Stimulated activated CD8-positive, alpha-beta memory T cell treated with anti-CD3 and anti-CD28 coated beads, Interleukin-15, amount 100 ng/mL, for 4 hours (primary cell): ENCODE results near the gene C6orf141.

Experiments used
- DNase-seq, 2 donors: peaks; one replicate each; pipeline ENCODE4 v3.0.0-alpha.2; 2020; ENCODE audit warnings: low read depth in 2 of 2

Gene C6orf141

DNA sequence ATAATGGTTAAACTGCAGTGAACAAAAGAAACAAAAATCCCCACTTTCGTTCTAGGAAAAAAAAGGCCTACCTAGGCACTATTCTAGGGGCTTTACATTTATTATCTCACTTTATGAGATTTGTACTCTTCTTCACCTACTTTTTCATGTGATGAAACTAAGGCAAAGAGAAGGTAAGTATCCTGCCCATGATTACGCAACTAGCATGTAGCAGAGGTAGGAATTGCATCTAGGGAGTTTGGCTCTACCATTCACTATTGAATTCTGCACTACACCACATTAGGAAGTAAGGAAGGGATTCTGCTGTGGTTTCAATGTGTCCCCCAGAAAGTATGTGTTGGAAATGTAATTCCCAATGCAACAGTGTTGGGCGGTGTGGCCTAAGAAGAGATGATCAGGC is 11.4 kb upstream of the C6orf141 start:
- no peak for DNase-seq

DNA sequence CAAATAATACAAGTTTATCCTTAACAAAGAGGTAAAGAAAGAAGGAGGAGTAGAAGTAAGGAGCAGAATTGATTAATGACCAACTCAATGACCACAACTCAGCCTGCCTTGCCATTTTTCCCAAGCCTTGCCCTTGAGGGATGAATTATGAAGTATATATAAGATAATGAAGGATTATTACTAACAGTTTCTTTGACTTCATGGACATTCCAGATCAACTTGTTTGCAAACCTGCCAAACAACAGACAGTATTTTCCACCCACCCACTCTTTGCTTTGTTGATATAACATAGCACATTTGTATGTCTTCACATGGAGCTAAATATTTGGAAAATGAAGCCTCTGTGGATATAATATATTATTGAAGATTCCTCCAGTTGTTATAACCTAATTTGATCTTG is 9.9 kb upstream of the C6orf141 start:
- no peak for DNase-seq

DNA sequence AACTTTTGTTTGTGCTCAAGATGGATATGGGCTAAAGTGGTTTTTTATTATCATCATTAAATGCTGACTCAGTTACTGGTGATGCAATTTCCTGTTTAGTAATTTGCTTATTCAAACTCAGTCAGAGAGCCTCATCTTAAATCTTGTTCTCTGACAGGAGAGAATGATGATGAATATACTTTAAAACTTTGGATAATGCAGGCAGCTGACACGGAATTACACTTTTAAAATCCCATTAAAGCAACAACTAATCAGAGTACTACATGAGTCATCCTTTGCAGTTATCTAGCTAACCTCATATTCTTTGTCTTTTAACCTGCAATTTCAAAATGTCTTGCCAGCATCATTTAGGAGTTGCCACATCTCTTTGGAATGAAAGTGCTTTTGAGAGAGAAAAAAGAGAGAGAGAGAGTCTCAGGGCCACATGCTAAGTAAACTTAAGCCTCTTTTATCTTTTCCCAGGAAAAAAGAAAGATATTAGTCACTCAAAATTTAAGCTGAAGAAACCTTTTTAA is 9.2 kb upstream of the C6orf141 start:
- no peak for DNase-seq

DNA sequence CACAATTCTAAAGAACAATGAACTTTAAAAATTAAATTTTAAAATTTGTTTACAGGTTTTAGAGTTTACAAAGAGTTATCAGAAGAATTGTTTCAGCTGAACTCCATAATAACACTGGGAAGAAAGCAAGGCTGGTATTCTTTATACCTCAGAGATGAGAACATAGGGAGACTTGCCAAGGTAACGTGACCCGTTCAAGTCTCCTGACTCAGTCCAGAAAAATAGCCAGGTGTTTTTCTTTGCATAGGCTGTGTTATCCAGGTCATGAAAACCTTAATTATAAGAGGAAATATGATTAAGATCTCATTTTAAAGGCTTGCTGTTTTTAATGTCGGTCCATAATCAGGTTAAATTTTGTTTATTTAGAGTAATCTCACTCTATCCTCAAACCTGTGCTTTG is 8.5 kb upstream of the C6orf141 start:
- no peak for DNase-seq

DNA sequence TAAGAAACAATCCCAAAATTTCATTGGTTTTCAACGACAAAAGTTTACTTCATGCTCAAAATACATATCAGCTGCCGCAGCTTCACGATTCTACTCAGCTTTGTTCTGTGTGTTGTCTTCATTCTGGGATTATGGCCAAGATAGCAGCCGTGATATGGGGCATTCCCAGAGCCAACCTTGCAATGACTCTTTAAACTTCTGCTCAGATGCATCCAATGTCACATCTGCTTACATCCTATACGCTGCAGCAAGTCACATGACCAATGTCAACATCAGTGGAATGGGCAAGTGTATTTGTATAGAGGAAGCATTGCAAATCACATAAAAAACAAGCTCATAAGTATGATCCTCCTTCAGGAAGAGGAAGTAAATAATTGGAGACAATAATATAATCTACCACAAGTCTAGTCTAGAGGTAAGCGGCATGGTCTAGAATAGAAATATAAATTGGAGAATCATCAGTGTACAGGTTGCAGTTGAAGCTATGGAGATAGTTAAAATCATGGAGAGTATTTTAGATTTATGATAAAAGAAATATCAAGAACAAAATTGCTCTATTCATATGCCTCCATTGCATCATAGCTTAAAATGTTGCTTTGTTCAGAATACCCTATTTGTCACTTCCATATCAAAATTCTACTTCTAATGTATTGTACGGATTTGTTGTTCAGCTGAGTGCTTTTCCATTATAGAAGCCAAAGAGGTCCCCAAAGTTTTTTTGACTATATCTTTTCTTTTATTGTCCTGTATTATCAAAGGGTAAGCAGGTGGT is 7.2 kb upstream of the C6orf141 start:
- no peak for DNase-seq

DNA sequence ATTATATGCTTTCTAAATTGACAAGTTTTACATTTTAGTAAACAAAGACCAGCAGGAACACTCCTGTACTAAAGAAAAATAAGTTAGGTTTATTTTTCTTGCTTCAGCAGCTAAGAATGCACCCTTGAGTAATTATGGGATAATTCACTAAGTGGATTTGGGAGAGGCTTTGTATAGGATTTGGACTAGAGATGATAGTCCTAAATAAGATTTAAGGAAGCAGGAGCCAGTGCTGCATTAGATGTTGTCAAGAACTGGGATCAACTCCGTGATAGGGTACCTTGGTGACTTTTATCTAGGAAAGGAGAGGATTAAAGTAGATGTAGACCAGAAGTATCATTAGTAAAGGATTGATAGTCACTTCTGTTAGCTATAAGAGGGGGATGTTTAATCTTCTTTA is 4.1 kb upstream of the C6orf141 start:
- no peak for DNase-seq

DNA sequence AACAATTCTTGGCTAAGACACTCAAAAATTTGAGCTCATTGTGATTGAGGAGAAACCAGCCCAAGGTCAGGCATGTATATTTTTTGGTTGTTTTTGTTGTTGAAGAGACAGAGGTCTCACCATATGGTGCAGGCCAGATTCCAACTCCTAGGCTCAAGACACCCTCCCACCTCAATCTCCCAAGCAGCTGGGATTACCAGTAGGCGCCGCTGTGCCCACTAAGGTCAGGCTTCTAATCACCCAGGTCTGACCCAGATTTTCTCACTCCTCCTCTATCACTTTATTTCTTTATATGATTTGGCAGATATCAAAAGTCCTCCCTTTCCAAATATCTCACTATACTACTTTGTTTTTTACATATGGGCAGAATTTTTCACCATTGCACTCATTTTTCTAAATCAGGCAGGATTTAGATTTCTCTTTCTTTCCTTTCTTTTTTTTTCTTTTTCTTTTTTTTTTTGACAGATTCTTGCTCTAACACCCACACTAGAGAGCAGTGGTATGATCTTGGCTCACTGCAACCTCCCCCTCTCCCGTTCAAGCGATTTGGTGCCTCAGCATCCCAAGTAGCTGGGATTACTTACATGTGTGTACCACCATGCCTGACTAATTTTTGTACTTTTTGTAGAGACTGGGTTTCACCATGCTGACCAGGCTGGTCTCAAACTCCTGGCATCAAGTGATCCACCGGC is 1.7 kb upstream of the C6orf141 start:
- no peak for DNase-seq

DNA sequence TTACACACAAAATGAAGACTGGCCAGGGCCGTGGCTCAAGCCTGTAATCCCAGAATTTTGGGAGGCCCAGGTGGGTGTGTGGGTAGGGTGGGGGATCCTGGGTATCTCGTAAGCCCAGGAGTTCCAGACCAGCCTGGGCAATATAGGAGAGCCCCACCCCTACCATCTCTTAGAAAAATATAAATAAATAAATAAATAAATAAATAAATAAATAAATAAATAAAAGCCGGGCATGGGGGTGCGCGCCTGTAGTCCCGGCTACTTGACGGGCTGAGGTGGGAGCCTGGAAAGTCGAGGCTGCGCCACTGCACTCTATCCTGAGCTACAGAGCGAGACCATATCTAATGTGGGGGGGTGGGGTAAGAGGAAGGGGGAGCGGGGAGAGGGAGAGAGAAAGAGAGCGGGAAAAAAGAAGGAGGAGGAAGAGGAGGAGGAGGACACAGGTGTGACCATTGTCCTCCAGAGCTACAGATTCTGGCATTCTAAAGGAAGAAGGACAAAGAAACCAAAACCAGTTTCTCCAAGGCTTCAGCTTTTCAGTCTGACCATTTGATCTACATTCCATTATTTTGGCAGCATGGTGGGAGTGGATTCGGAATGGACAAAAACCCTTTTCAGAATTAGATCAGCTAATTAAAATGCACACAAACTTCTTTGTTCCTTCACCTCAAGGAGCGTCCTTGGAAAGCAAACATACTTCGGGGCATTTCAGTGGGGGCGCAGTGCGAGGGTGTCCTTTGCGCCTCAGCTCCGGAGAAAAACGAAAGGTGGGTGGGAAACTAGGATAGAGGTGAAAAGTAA is 577 bp upstream of the C6orf141 start:
- DNase-seq, result no peak

DNA sequence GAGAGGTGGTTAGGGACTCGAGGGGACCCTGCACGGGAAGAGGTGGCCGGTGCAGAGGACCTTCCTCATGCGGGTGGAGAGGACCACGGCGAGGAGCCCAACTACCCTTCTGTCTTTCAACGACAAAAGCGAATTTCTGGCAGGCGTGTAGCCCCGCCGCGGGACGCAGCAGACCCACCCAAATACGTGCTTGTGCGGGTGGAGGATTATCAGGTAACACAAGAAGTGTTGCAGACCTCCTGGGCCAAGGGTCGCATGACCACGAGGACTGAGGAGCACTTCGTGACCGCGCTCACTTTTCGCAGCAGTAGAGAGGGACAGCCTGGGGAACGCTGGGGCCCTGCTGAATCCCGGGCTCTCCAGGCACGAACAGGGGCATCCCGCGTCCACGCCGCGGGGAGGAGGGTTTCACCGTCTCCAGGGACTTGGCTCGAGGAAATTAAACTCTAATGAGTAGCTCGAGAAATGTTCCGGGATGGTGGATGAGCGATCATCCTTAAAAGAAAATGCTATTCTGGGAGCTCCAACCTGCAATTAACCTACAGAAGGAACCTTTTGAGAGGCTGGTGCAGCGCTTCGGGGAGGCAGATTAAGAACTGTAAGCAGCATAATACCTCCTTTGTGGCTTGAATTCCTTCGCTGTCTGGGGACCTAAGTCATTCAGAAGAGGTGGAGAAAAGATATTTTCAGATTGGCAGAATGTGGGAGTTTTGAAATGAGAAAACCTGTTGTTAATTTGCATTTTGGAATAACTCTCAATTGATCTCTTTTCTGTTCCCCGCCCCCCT is 804 bp downstream of the C6orf141 start:
- DNase-seq, result no peak

DNA sequence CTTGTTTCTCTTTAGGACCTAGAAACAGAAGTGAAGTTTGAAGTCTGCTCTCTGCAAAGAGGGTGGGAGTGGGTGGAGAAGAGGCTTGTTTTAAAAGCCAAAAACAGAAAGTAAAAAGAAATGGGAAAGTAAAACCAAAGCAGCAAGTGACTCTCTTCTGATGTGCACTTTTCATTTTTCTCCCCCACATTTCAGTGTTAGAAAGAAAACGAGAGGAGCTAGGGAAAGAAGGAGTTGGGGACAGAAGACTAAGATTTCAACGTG is 1.3 kb downstream of the C6orf141 start:
- no peak for DNase-seq

DNA sequence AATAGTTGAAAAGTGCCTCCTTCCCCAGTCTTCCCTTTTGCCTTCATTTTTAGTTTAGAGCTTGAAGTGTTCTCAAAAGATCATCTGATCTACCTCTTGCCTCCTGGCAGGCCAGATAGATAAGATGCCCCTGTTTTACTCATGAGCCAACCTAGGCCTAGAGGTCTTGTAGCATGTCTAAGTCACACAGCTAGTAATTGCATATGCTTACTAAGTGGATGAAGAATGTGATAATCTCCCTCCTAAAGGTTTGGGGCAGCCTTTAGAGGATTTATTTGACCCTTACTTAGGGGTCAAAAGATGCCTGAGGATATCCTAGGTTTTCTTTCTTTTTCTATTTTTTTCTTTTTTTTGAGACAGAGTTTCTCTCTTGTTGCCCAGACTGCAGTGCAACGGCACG is 2.1 kb downstream of the C6orf141 start:
- no peak for DNase-seq

DNA sequence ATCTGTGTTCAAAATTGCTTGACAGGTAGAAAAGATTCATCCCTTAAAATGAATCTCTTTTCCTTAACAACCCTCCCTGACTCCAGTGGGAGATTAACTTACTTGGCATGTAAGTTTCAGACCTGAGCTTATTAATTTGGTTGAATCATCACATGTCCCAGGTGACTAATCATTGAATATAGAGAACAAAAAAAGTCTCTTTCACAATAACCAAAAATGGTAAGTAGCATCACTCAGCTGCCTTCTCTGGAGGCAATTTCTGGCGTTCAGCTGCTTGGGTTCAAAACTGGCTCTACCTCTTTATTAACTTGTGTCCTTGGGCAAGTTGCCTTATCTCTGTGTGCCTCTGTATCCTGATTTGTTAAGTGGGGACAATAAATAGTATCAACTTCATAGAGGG is 2.9 kb downstream of the C6orf141 start:
- DNase-seq, result no peak

DNA sequence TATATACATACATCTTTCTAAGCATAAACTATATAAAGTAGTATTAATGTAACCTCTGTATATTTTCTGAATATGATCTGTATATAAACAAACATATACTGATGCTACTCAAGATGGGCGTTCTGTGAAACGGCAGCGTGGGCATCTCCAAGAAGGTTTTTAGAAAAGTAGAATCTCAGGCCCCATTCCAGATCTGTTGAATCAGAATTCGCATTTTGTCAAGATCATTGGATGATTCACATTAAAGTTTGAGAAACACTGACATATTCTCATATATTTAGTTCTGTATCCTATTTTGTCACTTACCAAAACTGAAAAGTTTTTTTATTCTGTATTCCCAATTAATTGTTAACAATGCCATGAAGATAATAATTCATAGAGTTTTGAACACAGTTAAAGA is 5.5 kb downstream of the C6orf141 start:
- DNase-seq, result no peak

DNA sequence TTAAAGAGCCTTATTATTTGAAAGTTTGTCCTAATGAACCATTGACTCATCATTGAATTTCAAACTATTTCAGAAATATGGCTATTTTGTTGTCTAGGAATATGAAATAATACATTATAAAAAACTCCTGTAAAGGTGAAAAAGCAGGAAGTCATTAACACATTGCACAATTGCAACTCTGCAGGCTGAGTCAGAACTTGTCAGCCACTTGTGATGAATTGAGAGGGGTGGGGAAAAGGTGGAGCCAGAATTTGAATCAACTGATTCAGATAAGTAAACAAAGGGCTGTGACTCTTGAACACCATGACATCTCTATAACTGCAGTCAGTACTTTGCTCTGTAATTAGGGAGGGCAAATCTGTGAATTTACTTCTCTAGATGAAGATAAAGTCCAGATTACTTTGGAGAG is 6.0 kb downstream of the C6orf141 start:
- no peak for DNase-seq

DNA sequence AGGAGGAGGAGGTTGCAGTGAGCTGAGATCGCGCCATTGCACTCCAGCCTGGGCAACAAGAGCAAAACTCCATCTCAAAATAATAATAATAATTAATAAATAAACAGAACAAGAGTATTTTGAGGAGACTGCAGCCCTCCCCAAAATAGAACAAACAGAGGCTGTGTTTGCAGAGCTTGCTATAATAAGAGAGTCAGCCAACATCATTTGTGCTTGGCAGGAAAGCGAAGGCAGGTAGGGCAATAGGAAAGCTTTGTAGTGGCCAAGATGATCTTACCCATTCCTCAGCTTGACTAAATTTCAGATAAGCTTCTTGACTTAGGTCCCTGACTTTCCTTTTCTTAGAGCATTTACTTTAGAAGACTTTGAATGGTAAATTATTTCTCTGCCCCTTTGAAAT is 6.7 kb downstream of the C6orf141 start:
- no peak for DNase-seq

DNA sequence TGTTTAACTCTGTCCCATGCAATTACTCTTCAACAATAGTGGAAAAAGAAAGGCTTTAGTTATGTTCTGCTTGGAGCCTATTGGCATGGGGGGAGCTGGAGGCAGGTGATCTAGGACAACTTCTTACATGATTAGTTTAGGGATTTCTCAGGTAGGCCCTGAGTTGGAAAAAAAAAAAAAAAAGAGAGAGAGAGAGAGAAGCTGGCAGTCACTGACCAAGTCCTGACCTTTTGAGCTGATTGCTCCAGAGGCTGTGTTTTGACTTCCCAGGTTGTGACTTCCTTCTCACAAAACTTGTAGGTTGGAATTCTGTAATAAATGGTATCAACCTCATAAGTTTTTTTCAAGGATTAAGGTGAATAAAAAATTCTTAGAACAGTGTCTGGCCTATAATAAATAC is 7.8 kb downstream of the C6orf141 start:
- DNase-seq, result no peak

DNA sequence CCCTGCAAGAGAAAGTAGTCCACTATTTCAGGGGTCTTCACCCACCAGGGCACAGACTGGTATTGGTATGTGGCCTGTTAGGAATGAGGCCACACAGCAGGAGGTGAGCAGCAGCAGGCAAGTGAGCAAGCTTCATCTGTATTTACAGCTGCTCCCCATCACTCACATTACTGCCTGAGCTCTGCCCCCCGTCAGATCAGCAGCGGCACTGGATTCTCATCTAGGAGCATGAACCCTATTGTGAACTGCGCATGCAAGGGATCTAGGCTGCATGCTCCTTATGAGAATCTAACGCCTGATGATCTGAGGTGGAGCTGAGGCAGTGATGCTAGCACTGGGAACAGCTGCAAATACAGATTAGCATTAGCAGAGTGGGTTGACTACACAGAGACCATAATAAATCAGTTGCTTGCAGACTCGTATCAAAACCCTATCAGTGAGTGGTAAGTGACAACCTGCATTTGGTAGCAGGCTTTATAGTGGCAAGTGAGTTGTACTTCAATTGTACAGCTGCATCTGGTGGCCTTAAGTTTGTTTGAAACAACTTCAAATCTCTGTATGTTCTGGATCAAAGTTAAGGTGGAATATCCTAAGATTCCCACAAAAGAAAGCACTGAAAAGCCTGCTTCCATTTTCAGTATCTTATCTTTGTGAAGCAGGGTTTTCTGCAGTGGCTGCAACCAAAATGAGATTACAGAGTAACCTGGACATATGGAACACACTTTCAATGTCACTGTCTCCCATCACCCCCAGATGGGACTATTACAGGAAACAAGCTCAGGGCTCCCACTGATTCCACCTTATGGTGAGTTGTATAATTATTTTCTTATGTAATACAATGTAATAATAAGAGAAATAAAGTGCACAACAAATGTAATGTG is 12.8 kb downstream of the C6orf141 start:
- no peak for DNase-seq

DNA sequence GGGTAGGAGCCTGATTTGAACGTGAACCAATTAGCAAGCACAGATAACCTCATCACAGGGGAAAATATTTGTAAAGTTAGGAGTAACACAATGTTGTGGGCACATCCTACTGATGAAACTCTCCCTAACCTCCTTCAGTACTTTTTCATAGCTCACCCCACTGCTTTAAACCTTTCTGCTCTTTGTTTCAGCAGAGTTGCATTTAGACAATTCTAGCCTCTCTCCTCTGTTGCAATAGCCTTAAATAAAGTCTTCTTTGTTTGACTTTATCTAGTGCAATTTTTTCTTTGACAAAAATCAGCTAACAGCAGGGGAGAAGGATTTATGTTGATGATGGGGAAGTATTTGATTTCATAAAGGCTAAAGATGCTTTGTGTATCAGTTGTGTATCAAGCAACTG is 14.1 kb downstream of the C6orf141 start:
- DNase-seq, result no peak

DNA sequence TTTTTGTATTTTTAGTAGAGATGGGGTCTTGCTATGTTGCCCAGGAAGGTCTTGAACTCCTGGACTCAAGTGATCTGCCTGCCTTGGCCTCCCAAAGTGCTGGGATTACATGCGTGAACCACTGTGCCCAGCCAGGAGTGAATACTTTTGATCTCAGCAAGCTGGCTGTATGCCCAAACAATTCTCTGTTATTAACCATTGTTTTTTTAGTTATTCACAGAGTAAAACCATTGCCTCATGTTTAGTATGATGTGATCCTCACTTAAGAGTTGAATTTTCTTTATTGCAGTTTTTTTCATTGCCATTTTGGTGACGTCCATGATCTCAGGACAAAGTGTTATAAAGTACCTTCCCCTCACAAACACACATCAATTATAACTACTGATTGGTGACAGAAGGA is 14.8 kb downstream of the C6orf141 start:
- no peak for DNase-seq

DNA sequence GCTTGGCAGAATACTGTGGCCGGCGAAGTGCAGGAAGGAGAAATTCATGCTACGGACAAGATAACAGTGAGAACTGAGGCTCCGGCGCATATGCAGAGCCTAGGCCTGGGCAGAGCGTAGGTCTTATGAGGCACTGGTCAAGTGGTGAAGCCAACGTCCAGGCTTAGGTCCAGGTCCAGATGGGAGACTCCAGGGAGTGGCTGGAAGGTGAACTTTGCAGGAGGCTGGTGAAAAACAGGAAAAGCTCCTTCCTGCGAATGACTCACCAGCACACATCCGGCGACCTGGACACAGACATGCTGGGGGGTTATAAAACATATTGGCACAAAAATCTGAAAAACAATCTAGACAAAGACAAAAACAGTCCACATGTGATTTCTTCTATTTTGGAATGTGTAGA is 15.4 kb downstream of the C6orf141 start:
- DNase-seq, result no peak

DNA sequence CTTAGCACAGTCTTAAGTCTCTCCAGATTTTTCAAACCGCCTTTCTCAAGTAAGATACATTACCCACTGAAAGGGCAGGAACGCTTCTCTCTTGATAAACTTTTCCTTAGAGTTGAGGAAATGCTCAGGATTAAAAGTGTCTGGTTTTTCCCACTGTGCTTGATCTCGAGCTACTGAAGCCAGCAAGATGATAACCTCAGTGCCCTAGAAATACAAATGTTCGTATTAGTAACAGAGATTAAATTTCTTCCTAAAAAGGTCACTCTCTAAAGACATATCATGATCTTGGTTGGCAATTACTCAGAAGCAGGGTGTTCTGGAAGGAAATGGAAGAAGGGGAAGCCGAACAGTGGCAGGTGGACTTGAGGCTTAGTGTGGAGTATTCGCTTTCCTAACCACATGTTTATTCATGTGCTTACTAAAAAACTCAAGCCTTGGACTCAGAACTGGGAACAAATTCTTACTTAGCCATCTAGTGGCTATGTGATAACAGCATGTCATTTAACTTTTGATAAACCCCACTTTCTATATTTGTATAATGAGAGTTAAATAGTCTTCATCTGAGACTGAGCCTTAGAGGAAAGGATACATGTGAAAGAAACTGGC is 20.1 kb downstream of the C6orf141 start:
- no peak for DNase-seq
